HG02759 (cell line): ENCODE data around the gene SHISA8.
"Not testable (repeated sequence)": the region's sequence is repeated elsewhere in the genome, so short reads cannot be mapped to it uniquely, and the experiment has no call there.

Experiments
- ATAC-seq: cut with Tn5 transposase; IDR thresholded peaks from one replicate; pipeline ENCODE4 v1.9.1; 2021; ENCODE audit warnings: mild to moderate bottlenecking, moderate library complexity; ENCODE audit not compliant: unreplicated experiment

The SHISA8 gene

DNA sequence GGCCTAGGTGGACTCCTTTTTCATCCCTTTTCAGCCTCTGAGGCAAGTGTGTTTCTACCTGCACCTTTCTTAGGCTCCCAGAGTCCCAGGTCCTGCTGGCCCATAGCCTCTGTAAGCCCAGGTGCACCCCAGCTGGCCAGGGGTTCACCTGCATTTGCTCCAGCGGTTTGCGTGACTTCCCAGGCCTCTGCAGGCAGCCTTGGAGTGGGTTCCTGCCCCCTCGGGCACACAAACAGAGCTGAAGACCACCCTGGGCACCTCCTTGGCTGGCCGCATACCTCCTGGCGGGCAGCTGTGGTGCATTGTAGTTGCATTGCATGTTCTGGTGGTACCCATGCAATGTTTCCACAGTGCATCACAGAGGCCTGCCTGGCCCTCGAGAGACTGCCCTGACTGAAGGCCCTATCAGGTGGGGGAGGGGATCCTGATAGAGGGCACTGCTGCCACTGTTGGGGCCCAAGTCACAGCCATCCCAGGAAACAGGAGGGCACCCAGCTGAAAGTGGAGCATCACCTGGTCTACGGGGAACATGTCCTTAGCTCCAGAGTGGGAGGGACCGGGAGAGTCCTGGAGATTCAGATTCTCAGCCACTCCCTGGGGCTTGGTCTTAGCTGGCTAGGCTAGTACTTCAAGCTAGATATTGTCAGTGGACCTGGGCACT is 14.1 kb downstream of the SHISA8 start:
- no peak for ATAC-seq

DNA sequence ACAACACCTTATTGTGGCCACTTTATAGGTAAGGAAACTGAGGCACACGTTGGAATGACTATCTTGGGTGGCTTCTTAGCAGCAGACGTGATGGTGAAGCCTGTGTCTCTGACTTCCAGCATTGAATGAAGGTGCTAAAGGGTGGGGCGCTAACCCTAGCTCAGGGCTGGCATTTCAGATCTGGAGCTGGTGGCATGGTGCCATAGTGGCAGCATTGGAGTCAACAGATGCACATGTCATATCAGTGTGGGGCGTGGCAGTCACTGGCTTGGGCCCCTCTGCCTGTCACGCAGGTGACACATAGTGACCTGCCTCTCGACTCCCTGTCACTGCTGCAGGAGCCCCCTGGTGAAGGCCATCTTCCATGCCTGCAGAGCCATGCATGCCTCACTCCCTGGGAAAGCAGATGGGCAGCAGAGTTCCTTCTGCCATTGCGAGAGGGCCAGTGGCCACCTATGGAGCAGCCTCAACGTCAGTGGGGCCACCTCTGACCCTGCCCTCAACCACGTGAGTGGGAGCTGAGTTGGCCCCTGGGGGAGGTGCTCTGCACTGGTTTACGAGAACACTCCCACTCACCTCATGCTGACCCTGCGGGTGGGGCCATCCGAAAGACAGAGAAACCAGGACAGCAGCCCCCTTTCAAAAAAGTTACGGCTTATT is 14.8 kb downstream of the SHISA8 start:
- no peak for ATAC-seq

DNA sequence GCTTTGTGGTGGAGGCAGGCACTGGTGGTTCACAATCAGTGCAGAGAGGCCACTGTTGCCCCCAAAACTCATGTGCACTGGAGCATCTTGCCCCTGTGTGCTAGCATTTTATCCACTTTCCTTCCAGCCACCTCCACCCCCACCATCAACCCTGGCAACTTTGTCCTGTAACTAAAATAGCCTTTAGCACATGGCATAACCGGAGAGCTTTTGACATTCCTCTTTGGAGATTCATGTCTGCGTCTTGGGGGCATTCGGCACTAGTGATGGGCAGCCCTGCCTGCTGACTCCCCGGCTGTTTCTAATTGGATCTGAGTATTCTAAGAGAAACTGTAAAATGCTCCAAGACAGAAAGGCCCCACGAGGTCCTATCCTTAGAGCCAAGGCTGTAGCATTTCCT is 15.8 kb downstream of the SHISA8 start:
- ATAC-seq, result no peak

DNA sequence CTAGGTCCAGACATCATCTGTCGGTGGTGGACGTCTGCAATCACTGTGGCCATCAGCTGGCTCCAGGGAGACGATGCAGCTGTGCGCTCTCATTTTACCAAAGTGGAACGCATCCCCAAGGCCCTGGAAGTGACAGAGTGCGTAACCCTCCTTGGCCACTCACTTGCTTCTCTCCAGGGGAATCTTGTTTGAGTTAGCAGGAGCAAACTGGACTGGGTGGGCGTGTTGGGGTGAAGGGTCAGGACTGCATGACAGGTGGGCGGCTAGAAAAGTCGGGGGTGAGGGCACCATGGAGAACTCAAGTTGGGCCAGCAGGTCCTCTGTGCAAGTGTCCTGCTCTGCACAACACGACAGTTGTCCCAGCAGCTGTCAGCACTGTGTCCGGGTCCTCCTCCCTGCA is 16.2 kb downstream of the SHISA8 start:
- no peak for ATAC-seq

DNA sequence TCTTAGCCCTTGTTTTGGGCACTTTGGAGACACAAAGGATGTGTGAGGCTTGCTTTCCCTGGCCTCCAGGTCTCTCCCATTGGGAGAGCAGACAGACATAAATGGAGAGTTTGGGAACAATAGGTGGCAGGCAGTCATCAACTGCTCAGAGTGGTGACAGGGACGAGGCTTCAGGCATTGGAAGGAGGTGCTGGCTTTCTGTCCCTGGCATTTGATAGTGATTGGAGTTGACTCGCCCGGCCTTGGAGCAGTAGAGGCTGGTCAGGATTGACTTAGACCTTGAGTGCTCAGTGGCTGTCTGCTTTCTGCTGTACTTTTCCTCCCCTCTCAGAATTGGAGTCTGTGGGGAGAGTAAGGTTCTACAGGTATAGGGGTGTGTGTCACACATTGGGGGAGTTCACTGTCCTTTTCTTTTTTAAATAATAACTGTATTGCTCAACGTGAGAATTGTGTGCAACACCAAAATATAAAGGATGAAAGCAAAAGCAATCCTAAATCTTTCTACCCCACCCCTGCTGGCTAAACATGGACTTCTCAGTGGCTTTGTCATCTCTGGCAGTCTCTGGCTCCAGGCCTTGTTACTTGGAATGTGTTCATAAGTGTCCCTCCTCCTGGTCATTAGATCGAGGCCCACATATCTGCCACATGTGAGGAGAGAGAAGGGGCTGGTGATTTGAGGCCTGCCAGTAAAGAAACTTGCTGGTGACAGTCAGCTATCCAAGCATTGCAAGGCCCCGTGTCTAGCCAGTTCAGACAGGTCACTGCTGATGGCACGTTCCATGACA is 21.1 kb downstream of the SHISA8 start:
- no peak for ATAC-seq

DNA sequence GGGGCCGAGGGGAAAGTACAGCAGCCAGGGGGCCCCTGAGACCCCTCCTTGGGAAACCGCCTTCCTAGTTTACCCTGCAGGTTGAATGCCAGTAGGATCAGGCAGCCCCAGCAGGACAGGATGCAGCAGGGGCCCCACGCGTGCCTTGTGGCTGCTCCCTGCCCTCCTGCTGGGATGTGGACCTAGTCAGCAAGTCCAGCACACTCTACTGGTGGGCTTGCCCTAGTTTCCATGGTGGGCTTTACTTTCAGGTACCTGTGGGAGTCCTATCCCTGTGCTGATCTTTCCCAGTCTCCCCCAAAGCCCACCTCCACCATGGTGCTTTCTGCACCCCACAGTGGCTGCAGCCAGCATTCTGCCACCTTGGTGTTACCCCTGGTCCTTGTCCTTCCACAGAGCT is 22.2 kb downstream of the SHISA8 start:
- ATAC-seq, result no peak

DNA sequence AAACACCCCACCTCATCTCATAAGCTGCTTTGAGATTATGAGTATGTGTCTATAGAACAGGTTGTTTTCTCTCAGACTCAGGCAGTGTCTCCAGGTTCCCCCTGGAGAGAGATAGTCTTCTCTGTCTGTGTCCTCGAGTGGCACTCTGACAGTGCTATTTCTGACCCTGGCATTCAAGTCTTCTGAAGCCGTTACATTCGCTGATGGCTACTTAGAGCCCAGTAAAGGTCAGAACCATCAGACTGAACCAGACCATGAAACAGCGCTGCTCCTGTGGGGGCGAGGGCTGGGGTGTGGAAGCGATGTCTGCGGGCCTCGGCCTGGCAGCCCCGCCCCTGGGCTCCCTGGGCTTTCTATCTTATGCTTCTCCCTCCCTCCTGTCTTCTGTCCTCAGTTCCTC is 23.5 kb downstream of the SHISA8 start:
- ATAC-seq, result no peak

DNA sequence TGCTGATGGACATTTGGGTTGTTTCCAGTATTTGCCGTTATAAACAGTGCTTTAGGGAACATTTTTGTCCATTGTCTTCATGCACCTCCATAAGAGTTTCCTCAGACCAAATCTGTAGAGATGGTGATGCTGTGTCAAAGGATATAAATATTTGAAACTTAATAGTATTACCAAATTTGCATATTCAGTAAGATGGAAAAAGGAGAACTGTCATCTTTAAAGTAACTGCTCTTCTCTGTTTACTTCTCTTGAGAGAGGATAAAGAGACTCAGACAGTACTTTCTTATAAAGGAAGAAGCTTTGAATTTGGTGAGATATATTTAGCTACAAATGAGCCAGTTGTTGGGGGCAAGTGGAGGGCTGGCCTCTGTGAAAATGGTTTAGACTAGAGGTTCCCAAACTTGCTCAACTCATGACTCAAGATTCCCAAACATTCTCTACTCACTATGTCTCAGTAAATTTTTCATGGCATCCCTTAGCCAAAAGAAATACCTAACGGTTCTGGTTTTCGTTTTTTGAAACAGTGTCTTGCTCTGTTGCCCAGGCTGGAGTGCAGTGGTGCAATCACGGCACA is 26.2 kb downstream of the SHISA8 start:
- no peak for ATAC-seq

DNA sequence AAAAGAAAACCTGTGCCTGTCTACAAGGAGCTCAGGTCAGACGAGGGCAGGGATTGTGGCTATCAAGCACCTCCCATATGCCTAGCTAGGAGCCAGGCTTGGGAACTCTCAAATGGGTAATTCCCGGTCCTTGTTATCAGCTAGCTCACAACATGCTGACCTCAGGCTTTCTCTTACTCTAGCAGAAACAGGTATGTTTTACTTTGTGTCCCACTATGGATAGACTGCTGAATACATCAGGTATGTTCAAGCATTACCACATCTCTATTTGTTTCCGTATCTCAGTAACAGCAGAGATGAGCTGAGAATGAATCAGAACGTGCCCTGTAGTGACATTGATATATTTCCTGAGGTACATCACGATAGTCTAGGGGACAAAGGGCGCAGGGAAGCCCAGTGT is 29.4 kb downstream of the SHISA8 start:
- ATAC-seq, result no peak

DNA sequence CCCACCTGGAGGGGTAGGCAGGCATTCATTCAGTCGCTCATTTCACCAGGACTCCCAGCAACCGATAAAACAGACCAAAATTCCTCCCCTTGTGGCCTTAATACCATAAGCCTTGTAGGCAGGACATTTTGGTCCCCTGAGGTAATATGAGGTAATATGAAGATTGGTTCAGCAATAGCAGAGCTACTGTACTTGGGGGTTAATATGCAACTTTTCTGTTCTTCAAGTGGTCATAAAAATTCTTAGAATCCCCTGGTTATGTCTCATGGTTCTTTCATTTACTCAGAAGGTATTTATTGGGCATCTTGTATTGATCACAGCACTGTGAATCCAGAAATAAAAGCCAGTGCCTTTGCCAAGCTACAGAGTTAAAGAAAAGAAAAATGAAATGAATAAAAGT is 29.8 kb downstream of the SHISA8 start:
- no peak for ATAC-seq

DNA sequence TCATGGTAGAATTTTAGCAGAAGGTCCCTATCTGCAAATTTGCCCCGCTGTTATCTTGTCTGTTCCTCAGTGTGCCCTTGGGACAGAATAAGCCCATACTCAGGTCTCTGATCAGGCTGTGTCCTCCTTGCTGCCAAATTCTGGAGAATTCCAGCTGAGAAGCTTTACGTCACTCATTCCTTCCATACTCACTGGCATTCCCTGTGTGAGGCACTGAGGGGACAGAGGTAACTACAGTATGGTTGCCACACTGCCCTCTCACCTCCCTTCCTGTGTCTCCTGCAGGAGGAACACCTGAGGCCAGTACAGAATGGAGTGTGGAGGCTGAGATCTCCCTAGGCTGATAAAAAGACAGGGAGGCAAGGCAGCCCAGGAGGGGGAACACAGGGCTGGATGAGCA is 31.5 kb downstream of the SHISA8 start:
- ATAC-seq, result no peak

DNA sequence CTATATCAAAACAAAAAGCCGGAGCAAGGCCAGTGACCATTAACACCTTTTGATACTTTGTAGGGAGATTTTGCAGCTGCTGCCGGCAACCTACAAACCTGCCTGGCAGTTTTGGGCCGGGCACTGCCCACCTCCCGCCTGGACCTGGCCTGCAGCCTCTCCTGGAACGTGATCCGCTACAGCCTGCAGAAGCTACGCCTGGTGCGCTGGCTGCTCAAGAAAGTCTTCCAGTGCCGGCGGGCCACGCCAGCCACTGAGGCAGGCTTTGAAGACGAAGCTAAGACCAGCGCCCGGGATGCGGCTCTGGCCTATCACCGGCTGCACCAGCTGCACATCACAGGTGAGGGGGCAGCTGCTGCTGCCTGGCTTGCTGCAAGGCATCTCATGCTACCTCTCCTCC is 34.2 kb downstream of the SHISA8 start:
- ATAC-seq, result no peak

DNA sequence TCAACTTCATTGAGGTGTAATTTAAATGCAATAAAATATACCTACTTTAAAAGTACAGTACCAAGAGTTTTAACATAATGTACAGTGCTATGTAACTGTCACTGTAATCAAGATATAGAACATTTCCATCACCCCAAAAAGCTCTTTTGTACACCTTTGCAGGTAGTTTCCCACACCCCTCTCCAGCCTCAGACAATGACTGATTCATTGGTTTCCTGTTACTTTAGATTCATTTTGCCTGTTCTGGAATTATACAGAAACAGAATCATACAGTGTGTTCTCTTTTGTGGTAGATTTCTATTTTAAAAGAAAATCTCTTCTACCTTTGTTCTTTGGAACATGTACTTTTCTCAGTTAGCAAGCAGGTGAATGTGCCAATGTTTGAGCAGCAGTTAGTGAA is 38.2 kb downstream of the SHISA8 start:
- no peak for ATAC-seq

DNA sequence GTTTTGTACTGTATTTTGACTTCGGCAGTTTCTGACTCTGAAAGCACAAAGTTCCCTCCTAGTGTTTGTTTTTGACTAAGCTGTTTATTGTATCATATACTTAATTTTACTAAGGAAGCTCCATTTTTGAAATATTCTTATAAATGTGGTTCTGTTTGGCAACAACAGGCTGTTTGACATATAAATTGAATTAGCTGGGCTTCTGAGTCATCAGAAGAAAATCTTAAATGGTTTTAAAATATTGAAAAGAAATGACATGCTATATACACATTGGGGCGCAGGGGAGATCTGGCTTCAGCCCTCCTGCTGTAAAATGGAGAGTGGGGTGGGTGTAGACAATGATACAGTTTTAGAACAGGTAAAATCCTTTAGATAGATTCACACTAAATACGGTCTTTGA is 38.6 kb downstream of the SHISA8 start:
- ATAC-seq, result no peak

DNA sequence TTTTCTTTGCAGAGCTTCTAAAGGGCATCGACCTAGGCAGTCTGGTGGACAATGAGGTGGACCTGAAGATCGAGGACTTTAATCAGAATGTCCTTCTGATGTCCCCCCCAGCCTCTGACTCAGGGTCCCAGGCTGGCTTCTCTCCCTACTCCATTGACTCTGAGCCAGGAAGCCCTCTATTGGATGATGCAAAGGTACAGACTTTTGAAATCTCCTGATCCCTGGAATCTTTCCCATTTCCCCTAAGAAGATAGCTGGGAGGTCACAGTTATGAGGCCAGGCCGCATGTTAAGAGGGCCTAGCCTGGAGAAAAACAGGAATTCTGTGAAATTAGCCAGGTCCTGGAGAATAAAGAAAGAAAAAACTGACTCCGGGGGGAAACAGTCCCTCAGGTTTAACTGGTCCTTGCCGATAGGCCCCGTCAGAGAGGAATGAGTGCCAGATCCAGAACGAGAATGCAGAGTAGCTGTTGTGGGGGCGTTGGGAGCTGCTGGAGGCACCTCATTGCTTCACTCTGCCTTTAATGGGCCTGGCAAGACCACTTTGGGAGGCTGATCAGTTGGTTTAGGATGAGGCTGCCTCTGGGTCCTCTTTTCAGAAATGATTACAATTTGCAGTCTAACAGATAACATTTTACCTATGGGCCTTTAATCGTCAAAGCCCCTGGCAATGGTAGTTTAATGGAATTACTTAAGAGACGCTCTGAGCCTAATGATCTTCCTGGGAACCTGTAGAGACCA is 39.2 kb downstream of the SHISA8 start:
- no peak for ATAC-seq

DNA sequence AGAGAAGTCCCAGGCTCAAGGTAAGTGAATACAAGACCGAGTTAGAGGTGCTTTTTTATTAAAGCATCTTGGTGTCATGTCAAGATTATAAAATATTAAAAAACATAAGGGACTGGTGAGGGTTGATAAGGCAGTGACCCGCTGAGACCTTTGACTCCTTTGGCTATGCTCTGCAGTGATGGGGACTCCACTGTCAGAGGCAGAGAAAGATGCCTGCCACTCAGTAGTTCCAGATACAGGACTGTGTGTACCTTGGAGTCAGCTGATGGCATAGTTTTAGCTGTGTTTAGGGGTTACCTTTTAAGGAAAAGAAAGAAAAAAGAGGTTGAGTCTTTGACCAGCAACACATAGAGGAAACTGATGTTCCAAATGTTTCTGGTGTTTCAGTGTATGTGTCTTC is 40.8 kb downstream of the SHISA8 start:
- no peak for ATAC-seq

DNA sequence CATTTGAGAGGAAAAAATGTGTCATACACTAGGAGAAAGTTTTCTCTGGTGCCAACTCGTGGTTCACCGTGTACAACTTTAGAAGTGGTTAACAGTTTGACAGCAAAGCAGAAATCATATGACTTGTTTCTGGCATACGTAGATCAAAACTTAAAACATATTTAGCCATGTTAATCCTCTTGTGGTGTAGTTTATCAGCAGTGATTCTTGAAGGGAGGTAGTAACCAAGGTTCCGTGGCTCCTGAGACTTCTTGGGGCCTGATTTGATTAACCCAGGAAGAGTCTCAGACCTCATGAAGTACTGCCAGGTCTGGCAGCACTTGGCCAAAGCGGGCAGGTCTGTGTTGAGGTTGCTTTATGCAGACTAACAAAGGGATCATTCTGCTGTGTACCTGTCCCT is 41.5 kb downstream of the SHISA8 start:
- no peak for ATAC-seq

DNA sequence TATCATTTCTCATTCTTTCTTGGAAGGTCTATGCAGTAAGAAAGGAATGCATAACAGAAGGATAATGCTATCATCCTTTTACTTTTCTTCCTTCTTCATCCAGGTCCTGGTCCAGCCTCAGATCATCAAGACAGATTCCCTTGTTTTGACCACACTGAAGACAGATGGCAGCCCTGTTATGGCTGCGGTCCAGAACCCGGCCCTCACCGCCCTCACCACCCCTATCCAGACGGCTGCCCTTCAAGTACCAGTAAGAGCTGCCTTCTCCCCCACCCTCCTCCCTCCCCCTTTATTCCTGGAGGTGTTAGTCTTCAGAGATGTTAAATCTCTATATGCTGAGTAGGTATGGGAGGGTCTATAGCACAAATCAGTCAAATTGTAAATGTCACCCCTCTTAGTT is 44.1 kb downstream of the SHISA8 start:
- ATAC-seq, result no peak

DNA sequence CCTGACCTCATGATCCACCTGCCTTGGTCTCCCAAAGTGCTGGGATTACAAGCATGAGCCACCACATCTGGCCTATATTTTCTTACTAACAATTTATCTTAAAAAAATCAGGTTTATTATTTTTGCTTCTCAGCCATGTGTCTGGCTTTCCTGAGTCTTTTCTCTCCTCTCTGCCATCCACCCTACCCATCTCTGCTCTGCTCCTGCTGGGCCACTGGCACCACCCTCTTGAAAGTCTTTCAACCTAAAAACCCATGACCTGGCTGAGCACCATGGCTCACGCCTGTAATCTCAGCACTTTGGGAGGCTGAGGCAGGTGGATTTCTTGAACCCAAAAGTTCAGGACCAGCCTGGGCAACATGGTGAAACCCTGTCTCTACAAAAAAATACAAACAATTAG is 44.8 kb downstream of the SHISA8 start:
- ATAC-seq, result not testable (repeated sequence)

DNA sequence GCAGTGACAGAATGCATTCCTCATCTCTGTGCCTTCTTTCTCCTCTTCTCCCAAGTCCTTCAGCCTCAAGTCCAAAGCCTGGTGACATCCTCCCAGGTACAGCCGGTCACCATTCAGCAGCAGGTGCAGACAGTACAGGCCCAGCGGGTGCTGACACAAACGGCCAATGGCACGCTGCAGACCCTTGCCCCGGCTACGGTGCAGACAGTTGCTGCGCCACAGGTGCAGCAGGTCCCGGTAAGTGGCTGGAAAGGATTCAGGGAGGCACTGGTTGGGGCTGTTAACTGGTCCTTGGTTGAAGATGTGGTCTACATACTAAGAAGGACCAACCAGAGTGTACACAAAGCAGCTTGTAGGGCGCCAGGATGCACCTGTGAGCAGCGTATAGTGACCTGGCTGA is 46.3 kb downstream of the SHISA8 start:
- no peak for ATAC-seq

DNA sequence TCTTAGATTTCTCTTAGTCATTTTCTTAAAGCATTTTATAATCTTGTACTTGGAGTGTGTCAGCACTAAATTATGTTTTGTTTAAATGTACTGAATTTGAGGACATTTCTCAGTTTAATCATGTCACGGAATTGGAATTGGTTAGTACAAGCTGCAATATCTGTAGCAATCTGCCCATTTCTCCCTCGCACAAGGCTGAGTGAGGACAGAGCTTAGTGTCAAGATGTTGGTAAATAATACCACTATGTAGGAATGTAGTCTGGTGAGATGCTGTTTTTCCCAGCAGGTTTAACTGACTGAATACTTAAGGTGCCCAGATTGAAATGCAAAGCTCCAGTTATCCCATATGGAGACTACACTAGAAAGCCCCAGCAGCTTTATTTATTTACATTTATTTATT is 51.4 kb downstream of the SHISA8 start:
- ATAC-seq, result no peak
